Keratinocyte (primary cell): ENCODE data around the gene KYNU. TPM values are rescaled to one million over a fixed set of nuclear protein-coding genes. Genes with fewer than 3 reads are reported as not detected.

Source experiments
- DNase-seq: peaks from one replicate; pipeline ENCODE4 v3.0.0-alpha.2; 2011; ENCODE audit warnings: low read depth, missing footprints, low spot score
- FAIRE-seq: peaks from 2 replicates; lab custom pipeline; 2011; peaks lifted over from hg19 to GRCh38; lab: Jason Lieb, UNC
- H2AFZ ChIP-seq: 2 replicates; pipeline ENCODE4 v1.6.0; 2012; ENCODE audit warnings: low read length, control low read depth, inconsistent platforms; ENCODE audit not compliant: control insufficient read depth
- H3K27ac ChIP-seq: 2 replicates; pipeline ENCODE4 v1.5.1; 2011; ENCODE audit warnings: low read length; ENCODE audit not compliant: control insufficient read depth, insufficient read depth
- H3K27me3 ChIP-seq: 3 replicates; pipeline ENCODE4 v1.6.0; 2011; ENCODE audit warnings: low read length; ENCODE audit not compliant: control insufficient read depth, insufficient read depth; ENCODE audit errors: extremely low read depth
- H3K36me3 ChIP-seq, 2 experiments: 2 replicates in 1 of 2; 3 replicates in 1 of 2; pipeline ENCODE4 v1.5.1; 2011; ENCODE audit warnings: low read length in 2 of 2, mild to moderate bottlenecking in 1 of 2; ENCODE audit not compliant: control insufficient read depth in 2 of 2, insufficient read depth in 2 of 2; ENCODE audit errors: extremely low read depth in 1 of 2
- H3K4me1 ChIP-seq: 3 replicates; pipeline ENCODE4 v1.5.1; 2011; ENCODE audit warnings: low read length; ENCODE audit not compliant: control insufficient read depth, insufficient read depth; ENCODE audit errors: extremely low read depth
- H3K4me2 ChIP-seq: 3 replicates; pipeline ENCODE4 v1.6.0; 2011; ENCODE audit warnings: low read depth, low read length; ENCODE audit not compliant: control insufficient read depth, insufficient read depth; ENCODE audit errors: extremely low read depth
- H3K4me3 ChIP-seq, 3 experiments: fragments of 200-600 bp in 1 of 3; sonication (generic) in 1 of 3; 2 replicates in 2 of 3; 3 replicates in 1 of 3; pipeline ENCODE4 v1.5.1; 2011 to 2016; ENCODE audit warnings: low read length in 3 of 3, mild to moderate bottlenecking in 3 of 3, control low read depth in 2 of 3, inconsistent platforms in 1 of 3, low read depth in 1 of 3, mixed read lengths in 1 of 3, mixed run types in 1 of 3, moderate library complexity in 1 of 3; ENCODE audit not compliant: control insufficient read depth in 2 of 3, insufficient read depth in 2 of 3; ENCODE audit errors: extremely low read depth in 1 of 3
- H3K79me2 ChIP-seq: 2 replicates; pipeline ENCODE4 v1.6.0; 2012; ENCODE audit warnings: low read length; ENCODE audit not compliant: control insufficient read depth, insufficient read depth
- H3K9ac ChIP-seq: 3 replicates; pipeline ENCODE4 v1.6.0; 2011; ENCODE audit warnings: low read length; ENCODE audit not compliant: control insufficient read depth, insufficient read depth; ENCODE audit errors: extremely low read depth
- H3K9me1 ChIP-seq: 3 replicates; pipeline ENCODE4 v1.6.0; 2011; ENCODE audit warnings: low read length; ENCODE audit not compliant: control insufficient read depth, insufficient read depth; ENCODE audit errors: extremely low read depth
- H3K9me3 ChIP-seq: 2 replicates; pipeline ENCODE4 v1.5.1; 2012; ENCODE audit warnings: low read depth, low read length; ENCODE audit not compliant: control insufficient read depth
- H4K20me1 ChIP-seq: 3 replicates; pipeline ENCODE4 v1.6.0; 2011; ENCODE audit warnings: low read length; ENCODE audit not compliant: control insufficient read depth, insufficient read depth; ENCODE audit errors: extremely low read depth
- EZH2 ChIP-seq: IDR thresholded peaks from one replicate; pipeline ENCODE4 v1.6.1; 2012; ENCODE audit warnings: inconsistent platforms, mild to moderate bottlenecking, low read length, moderate library complexity
- dilution Hi-C: fragments of 300-500 bp; cut with MboI; formaldehyde crosslinking; loops from one replicate; pipeline ENCODE4 v1.7.0; 2020; ENCODE audit warnings: low sequenced_read_pairs; ENCODE audit not compliant: extremely low pct_ligation_motif_present
- polyA plus RNA-seq, 5 experiments: library from polyadenylated mRNA; depleted of rRNA in 3 of 5; stranded (reverse) in 3 of 5; stranded (forward) in 1 of 5; unstranded in 1 of 5; fragments of >200 nt; gene quantifications; 1 replicate in 1 of 5; 2 replicates in 3 of 5; 3 replicates in 1 of 5; pipeline versions ENCODE4 v1.2.1 to v1.2.3, GENCODE V29; 2011 to 2012; ENCODE audit warnings: missing spikeins in 2 of 5, low read depth in 1 of 5, low replicate concordance in 1 of 5
- TF ChIP-seq, protein P1 (sequence below), 3 experiments: IDR thresholded peaks in 1 of 3; conservative IDR thresholded peaks in 1 of 3; optimal IDR thresholded peaks in 1 of 3; 2 replicates in 2 of 3; 3 replicates in 1 of 3; pipeline versions ENCODE3 to v1.5.1; 2011; ENCODE audit warnings: low read length in 3 of 3, mild to moderate bottlenecking in 3 of 3, moderate library complexity in 2 of 3, control low read depth in 1 of 3, inconsistent platforms in 1 of 3; ENCODE audit not compliant: insufficient read depth in 2 of 3; ENCODE audit errors: extremely low read depth in 1 of 3

Gene KYNU
- polyA plus RNA-seq, 1 donor (not counting 4 experiments of a cell fraction or from before 2014, with no cell fraction given), result 3.9 TPM

DNA sequence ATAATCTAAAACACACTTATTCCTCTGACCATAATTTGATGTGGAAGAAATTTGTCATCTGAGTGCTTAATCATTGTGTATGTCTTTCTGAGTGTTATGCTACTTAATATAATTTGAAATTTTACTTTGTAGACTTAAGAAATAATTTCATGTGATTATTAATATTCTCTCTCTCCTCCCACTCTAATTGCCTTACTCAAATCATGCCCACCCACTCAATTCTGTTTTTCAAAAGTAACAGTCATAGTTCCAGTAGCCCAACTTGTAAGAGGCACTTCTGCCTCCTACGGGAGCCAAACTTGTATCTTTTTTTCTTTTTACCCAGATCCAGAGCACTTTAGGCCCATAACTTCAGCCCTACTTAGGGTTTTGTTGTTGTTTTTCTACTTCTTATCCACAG, 18.5 kb upstream of the KYNU start:
- dilution Hi-C loops, result no loop called here
- TF ChIP-seq, protein P1, sequence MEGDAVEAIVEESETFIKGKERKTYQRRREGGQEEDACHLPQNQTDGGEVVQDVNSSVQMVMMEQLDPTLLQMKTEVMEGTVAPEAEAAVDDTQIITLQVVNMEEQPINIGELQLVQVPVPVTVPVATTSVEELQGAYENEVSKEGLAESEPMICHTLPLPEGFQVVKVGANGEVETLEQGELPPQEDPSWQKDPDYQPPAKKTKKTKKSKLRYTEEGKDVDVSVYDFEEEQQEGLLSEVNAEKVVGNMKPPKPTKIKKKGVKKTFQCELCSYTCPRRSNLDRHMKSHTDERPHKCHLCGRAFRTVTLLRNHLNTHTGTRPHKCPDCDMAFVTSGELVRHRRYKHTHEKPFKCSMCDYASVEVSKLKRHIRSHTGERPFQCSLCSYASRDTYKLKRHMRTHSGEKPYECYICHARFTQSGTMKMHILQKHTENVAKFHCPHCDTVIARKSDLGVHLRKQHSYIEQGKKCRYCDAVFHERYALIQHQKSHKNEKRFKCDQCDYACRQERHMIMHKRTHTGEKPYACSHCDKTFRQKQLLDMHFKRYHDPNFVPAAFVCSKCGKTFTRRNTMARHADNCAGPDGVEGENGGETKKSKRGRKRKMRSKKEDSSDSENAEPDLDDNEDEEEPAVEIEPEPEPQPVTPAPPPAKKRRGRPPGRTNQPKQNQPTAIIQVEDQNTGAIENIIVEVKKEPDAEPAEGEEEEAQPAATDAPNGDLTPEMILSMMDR (optimal IDR thresholded peaks at IDR 0.05 in 1 of 3, IDR thresholded peaks at IDR 0.05 in 1 of 3, conservative IDR thresholded peaks at IDR 0.05 in 1 of 3; ENCODE audit: extremely low read depth in 1 of 3, insufficient read depth in 2 of 3, low read length in 3 of 3), result no peak
- no peak for TF ChIP-seq EZH2
- FAIRE-seq (no peak), DNase-seq (no peak)
- Histone ChIP-seq H2AFZ (no peak overlapping the region), H3K9me1 (no peaks in the 10 kb centered on the region), H3K27ac (no peak overlapping the region), H3K36me3 (no peaks in the 10 kb centered on the region), H3K9ac (no peak overlapping the region), H3K4me2 (no peak overlapping the region), H3K4me3 (no peak overlapping the region), H4K20me1 (no peaks in the 10 kb centered on the region), H3K27me3 (no peaks in the 10 kb centered on the region), H3K79me2 (no peaks in the 10 kb centered on the region), H3K4me1 (peaks cover 14% of the 10 kb centered on the region), H3K9me3 (no peaks in the 10 kb centered on the region)

DNA sequence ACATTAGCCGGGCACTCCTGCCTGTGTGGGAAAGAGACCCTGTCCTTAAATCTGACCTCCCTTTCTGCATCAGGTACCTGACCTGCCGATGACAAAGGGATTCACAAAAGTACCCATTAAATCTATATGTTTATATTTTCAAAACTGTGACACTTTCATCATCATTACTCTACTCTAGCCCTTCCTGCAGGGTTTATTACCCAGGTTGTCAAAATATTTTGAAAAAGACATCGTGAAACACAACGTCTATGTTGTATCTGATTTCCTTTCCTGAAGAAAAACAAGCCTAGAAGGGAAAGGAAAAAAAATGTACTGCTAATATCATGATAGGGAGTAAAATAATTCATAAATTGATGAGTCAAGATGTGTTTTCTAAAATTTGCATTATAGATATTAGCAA, 15.2 kb upstream of the KYNU start:
- no peaks in the 10 kb centered on the region for H3K79me2 ChIP-seq
- H3K4me1 ChIP-seq, result peaks cover 19% of the 10 kb centered on the region
- H3K9me3 ChIP-seq, result no peaks in the 10 kb centered on the region
- H3K4me3 ChIP-seq, result no peak overlapping the region
- no peak overlapping the region for H3K9ac ChIP-seq
- H3K27me3 ChIP-seq, result no peaks in the 10 kb centered on the region
- H3K9me1 ChIP-seq, result no peaks in the 10 kb centered on the region
- dilution Hi-C loops, result no loop called here
- no peak overlapping the region for H2AFZ ChIP-seq
- no peaks in the 10 kb centered on the region for H3K36me3 ChIP-seq
- no peak overlapping the region for H3K27ac ChIP-seq
- H3K4me2 ChIP-seq, result no peak overlapping the region
- no peak for TF ChIP-seq EZH2
- TF ChIP-seq, protein P1 (optimal IDR thresholded peaks at IDR 0.05 in 1 of 3, IDR thresholded peaks at IDR 0.05 in 1 of 3, conservative IDR thresholded peaks at IDR 0.05 in 1 of 3; ENCODE audit: extremely low read depth in 1 of 3, insufficient read depth in 2 of 3, low read length in 3 of 3), result no peak
- no peaks in the 10 kb centered on the region for H4K20me1 ChIP-seq
- DNase-seq, result no peak
- FAIRE-seq, result no peak
